Cerebellar cortex (tissue), 1 donor: ENCODE data around the gene OTUD5.

ENCODE experiments used
- DNase-seq: peaks from one replicate; pipeline ENCODE4 v3.0.0-alpha.2; 2015; ENCODE audit warnings: low spot score

OTUD5 gene

DNA sequence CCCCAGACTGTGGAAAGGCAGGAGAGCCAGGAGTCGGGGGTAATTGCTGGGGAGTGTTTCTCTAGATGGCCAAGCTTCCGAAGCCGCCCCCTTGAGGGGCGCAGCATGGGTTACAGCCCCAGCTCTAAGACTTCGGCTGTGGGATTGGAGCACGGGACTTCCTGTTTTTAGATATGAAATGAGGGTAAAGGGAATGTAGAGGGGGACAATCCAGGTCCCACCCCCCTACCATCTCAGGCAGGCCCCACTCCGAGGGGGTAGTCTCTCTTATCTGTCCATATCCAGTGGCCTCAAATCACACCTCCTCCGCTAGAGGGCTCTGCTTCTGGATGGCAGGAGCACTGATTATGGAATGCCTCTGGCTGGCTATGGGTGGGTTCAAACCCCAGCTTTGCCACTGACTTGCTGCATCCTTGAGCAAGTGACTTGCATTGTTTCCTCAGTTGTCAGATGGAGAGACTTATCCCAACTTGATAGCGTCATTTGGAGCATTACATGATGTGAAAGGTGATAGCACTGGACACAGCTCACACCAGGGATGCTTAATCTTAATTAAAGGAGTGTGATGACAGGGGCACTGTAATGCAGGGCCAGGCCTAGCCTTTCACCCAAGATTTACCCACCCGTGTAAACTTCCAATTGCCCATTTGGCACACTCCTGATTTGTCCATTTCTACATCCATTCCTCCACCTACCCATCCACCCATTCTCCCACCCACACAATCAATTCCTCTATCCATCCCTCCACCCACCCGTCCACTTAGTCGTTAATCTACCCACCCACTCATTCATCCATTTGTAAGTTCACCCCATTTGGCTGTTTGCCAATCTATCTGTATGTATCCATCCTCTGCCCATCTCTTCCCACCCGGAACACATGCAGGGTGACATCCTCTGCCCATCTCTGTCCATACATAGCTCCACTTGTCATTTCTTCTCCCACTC is 15.1 kb upstream of the OTUD5 start:
- DNase-seq, result peak; percentile 54

DNA sequence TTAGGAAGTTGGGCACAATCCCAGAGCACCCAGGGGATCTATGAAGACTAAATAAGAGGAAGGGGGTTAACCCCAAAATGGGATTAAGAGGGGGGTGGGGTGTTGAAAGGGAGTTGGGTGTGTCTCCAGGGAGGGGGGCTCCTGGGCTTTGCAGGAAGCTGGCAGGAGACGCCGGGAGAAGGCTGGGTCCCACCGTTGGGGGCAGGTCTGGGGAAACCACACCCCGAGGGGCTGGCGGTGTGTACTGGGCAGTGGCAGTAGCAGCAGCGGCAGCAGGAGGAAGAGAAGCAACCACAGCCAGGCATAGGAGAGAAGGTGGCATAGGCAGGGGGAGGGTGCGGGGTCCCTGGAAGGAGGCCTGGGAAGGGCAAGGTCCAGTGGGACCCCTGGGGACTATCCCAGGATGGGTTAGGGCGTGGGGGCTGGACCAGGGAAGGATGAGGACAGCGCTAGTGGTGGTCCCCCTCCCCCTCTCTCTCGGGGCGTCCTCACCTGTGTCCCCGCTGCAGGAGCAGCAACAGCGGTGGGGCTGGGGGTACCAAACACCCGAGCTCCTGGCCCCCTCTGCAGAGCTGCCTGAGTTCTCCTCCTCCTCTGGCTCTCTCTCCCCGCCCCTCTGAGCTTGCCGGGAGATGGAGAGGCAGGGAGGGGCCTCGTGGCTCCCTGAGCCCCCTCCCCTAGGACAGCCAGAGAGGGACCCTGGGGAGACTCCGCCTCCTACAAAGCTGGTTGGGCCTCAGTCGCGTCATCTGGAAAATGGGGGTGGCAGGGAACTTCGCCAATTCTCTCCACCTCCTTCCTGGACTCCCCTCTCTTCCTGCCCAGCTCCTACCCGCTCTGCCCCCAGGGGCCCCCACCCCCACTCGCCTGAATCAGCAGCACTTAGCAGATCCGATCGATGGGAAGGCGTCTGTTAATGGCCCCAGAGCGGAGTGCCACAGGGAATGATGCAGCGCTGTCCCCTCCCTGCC is 14.1 kb upstream of the OTUD5 start, which contains the start of gene KCND1:
Gene KCND1, minus strand, starts transcription at position 596 of the 971 bp plus-strand sequence. CDS start 1,573 bp downstream, outside the sequence.
- peak; percentile 48 for DNase-seq

DNA sequence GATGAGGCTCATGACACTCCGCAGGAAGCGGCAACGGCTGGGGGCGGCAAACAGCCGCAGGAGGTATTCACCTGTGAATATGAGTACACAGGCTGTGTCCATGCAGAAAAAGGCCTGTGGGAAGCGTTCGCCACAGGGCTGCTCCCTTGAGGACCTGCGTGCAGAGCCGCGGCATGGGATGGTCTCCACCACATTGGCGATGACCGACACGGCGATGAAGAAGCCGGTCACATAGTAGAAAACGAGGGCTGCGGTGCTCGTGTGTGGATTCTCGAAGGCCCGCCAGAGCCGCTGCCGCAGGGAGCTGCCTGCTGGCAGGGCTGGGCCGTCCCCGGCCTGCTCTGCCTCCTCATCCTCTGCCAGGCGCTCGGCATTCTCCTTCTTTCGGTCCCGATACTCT is 12.1 kb upstream of the OTUD5 start:
- no peak for DNase-seq

DNA sequence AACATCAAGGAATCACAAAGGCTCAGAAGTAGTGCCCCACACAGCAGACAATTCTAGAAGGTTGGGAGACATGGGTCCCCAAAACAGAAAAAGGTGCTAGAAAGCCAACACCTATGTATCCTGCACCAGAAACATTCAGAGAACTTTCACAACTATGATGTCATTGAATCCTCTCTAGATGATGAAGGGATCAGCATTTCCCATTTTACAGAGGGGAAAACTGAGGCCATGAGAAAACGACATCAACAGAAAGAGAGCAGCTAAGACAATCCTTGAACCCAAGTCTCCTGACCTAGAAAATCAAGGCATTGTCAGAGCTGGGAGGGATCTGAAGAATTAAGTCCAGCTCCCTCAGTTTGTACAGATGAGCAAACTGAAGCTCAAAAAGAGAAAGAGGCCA is 11.0 kb upstream of the OTUD5 start:
- DNase-seq, result no peak

DNA sequence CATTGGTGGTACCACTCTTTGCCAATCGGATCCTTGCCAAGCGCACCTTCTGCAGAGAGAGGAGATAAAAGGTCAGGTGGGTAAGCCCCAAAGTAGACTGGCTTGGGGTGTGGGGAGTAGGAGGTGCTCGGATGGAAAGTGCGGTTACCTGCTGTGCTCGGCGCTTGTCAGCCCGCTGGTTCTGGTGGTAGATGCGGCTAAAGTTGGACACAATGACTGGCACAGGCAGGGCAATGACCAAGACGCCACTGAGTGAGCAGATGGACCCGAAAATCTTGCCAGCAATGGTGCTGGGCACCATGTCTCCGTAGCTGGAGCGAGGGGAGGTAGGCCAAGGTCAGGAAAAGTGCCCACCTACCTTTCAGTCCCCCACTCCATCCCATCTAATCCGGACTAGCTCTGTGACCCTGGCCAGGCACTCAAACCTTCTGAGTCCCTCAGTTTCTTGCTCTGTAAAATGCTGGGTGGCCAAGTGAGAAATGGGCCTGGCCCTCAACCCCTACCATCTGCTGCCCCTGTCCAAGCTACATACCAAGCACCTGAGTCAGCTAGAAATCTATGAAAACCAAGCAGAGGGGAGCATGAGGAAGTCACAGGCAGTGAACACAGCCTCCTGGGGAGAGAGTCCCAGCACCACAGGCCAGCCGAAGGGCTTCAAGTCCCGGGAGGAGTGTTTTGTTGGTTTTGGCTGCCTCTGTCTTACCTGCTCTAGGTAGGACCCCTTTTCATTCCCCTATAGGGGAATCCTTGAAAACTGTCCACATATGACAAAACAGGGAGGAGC is 9.6 kb upstream of the OTUD5 start:
- peak; percentile 77 for DNase-seq

DNA sequence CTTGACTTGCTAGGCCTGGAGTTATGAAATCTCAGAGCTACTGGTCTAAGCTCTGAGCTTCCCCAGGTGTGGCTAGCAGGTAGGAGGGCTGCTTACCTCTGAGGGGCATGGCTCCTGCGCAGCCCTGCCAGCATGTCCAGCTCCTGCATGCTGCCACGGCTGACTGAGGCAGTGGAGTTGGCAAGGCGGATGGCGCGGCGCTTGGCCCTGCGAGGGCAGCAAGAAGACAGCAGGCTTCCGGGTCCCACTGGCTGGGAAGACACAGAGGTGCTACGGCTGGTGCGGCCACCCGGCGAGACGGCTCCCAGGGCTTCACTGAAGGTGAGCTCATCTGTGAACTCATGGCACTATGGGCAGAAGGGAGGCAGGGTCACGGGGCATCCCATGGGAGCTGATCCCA is 8.6 kb upstream of the OTUD5 start:
- DNase-seq, result no peak

DNA sequence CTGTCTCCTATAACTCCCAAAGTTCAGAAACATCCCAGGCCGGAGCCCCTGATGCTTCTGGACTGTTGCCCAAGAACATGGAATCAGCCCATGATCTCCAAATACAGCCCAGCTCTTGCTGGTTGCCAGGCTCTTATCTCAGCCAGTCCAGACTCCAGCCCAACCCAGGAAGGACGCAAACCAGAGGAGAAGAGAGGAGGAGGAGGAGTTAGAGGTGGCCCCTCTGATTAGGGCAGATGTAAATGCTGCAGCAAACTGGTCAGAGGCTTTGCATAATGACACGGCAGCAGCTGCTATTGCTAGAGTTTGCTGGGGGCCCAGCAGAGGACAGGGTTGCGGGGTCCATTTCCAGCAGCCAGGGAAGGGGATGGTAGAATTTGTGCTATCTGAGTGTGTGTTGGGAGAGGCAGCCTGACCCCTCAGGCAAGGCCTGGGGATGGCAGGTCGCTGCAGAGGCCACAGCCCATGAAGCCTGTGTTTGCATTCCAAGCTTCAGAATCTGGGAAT is 4.2 kb upstream of the OTUD5 start:
- DNase-seq, result no peak

DNA sequence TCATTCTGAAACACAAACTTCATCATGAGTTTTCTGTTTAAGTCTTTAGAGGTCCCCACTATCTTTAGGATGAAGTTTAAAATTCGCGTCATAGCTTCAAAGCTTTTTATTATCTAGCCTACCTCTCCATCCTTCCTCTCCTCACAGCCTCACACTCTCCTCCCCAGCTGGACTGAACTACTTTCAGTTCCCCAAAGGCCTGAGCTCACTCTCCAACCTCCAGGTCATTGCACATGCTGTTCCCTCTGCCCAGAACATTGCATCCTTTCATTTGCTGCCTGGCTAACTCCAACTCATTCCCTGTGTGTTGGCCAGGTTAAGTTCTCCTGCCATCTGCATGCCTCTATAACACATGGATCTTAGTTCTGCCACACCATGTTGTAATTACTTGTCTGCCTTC is 2.9 kb upstream of the OTUD5 start:
- DNase-seq, result peak; percentile 21

DNA sequence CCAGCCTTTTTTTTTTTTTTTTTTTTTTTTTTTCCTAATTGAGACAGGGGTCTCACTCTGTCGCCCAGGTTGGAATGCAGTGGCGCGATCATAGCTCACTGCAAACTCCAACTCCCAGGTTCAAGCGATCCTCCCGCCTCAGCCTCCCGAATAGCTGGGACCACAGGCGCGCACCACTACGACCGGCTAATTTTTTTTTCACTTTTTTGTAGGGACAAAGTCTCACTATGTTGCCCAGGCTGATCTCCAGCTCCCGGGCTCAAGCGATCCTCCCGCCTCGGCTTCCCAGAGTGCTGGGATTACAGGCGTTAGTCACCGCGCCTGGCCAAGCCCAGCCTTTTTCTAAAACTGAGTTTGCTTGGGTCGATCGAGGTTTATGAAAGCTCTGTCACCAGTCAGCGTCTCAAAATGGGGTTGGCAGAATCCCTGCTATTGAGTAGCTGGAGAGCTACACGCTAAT is 1.3 kb upstream of the OTUD5 start:
- peak; percentile 22 for DNase-seq

DNA sequence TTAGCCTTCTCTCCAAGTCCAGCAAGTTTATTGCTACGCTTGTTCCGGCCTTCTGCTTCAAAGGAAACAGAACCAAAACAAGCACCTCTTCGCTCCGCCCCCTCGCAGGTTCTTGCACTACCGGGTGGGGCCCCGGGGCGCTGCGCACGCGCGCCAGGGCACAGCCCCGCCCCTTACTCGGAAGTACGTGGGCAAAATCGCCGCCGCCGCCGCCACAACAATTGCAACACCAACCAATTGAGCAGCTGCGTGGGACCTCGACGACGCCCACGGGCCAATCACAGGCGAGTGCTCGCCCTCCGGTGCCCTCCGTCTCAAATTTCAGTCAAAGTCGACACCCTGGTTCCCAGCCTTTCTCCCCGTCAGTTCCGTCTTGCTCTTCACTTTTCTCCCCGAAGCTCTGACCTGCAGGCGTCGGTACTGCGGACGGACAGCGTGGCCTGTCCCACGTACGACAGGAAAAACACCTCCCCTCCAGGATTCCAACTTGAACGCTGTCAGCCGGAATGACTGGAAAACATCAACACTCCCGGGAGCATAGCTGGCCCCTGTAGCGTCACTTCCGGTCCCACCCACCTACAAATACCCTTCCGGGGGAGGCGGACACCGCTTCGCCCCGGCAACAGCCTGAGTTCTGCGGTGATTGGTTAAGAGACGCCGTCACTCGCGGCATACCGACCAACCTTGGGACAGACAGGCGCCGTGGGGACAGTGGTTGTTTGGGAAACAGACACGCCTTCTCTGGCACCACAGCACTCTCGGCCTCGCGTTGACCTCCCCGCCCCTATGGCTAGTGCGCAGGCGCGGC is 624 bp upstream of the OTUD5 start:
- DNase-seq, result peak; percentile 97

DNA sequence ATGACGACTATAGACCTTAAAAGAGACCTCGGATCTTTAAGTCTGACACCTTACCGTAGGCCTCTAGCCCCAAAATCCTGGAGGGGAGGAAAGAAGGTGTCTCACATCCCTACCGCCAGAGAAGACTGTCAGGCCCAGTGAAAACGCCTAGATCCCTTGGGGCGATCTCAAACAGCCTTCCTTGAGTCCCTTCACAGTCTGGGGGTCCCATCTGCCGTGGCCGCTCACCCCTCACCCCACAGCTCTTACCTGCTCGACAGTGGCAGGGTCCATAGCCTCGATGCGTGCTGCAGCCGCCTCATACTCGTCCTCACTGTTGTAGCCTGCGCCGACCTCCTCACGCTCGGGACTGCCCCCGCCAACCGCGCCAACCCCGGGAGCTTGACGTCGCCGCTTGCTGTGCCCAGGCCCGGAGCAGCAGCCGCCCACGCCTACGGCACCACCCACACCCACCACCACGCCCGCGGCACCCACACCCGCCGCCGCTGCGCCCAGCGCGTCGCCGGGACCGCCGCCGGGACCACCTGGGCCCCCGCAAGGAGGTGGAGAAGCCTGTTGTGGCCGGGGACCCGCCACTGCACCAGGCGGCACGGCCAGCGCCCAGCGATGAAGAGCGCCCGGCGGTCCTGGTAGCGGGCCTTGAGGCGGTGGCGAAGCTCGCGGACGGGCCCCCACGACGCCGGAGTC is 536 bp downstream of the OTUD5 start:
- DNase-seq, result no peak

DNA sequence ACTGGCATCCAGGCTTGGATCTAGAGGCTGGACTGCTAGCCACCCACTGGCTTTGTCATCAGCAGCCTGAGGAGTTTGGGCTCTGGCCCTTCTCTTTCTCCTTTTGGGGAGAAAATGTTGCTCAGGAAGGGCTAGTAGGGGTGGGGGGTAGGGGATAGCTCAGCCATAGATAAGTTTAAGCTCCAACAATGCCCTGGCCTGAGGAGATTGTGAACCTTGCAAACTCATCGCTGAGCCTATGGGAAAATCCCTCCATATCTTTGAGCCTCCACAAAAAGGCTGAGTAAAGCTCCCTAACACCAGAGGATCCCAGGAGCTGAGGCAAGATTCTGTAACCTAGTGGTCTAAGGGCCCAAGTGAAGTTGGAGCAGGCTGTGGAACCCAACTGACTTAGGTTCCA is 8.8 kb downstream of the OTUD5 start:
- no peak for DNase-seq

DNA sequence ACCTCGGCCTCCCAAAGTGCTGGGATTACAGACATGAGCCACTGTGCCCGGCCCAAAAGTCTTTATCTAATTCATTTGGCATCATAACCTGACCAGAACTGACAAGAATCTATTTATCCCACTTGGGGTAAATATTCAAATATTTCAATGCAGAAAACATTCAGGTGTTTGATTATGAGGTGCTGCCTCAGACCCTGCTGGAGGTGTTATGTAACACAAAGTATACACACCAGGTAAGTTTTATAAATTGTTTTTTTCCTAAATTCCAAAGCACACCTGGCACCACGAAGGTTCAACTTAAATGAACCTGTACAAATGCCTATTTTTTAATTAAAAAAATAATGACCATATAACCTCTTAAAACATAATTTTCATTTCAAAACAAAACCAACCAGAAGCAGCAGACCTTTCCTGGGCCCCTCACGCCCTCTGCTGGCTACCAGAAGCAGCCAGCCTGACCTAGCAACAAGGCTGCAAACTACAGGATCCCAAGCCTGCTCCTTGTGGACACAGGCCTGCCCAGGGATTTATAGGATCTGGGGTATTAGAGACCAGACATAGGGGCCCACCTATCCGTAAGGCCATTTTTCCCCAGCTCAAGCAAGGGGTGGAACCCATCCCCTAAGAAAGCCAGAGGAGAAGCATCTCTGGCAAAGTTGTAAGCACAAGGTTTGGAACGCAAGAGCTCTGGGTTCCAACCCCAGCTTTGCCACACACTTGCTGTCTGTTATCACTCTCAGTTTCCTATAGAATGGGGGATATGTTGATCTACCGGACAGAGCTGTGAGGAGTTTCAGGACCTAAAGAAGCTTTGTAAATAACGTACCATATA is 11.7 kb downstream of the OTUD5 start:
- DNase-seq, result peak; percentile 73

DNA sequence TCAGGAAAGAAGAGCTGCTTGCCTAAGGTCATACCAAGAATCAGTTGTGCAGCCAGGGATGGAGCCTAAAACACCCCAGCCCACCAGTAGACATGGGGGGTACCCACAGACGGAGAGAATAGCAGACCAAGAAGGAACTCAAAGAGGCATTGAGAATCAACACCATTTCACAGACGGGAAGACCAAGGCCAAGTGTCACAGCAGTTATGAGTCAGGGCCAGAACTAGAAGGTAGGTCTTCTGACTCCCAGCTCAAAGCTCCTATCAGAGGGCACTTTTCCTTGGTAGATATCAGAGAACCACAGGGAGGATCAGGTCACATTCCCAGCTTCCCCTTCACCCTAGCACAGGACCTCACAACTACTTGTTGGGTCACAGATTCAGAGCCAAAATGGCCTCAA is 14.5 kb downstream of the OTUD5 start:
- no peak for DNase-seq

DNA sequence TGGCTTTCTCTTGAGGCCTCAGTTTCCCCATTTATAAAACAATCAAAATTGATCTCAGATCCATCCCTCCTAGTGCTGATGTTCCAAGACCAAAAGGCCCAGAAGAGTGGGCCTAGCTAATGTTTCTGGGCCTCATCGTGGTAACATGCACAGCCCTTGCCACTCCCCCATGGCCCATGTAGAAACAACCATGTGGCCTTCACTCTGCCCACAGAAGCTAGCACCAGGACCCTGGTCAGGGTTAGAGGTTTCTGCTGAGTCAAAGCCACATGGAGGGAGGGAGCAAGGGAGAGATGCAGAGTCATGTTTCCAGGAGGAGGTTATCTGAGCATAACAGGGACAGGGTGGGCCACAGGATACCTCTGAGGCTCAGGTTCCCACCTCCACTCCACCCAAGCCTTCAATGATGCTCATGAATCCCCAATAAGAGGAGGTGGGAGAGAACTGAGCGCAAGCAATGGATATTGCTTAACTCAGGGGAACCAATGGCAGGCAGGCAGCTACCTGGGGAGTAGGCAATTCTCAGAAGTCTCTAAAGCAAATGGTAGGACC is 16.9 kb downstream of the OTUD5 start:
- DNase-seq, result no peak

DNA sequence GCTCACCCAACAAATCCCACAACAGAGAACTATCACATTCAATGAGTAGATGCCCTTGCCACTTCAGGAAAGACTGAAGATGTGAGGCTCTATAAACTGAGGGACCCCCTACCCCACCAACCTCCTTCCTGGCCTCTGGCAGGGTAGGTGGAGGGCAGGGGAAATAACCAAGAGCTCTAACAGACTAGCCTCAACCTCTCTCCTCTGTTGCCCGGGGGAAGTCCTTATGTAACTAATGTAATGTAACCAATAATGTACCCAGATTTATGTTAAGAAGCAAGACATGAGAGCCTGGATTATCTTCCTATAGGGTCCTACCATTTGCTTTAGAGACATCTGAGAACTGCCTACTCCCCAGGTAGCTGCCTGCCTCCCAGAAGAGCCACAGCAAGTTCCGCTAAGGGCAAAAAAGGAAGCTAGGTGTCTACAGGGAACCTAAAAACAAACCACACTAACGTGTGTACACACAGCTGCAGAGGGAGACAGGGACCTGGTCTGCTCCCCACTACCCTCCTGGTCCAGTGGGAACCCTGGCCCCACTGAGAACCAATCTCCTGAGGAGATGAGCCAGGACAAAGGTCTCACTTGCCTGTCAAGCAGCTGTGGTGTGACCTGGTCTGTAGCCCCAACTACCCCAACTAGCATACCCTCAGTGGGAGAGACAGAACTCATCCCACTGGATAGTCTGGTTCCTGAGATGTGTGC is 17.7 kb downstream of the OTUD5 start:
- no peak for DNase-seq

DNA sequence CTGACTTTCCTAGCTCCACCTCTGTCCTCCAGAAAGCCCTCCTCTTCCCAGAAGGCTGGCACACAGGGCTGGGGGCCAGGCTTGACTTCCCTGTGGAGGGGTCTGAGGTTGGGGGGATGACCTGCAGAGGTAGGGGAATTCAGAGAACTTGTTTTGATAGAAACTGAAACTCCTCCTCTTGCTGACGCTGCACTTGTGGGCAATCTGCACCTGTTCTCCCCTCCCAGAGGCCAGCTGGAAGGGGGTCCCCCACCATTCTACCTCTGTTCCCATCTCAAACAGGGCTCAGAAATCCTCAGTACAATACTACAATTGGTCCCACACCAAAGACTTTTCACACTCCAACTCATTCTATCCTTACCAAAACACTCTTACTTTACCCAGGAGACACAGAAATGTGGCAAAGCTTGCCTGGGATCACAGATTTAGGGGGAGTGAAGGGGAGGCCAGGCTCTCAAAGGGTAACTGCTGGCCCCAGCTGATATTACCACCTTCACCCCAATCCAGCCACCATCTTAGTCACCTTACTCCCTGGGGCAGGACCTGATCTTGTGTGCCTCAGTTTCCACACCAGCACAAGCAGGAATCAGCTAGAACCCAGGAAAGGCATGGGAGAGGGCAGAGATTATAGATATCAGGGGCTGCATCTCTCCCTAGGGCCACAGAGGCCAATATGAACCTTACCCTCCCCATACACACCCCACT is 18.5 kb downstream of the OTUD5 start:
- DNase-seq, result no peak
